HG02642 (cell line): ENCODE results near the gene RFXANK.
A peak's percentile ranks its signal among the peaks of the same experiment; 100 is the strongest.
"Not testable (repeated sequence)": the region's sequence is repeated elsewhere in the genome, so short reads cannot be mapped to it uniquely, and the experiment has no call there.

Source experiments
- ATAC-seq: cut with Tn5 transposase; IDR thresholded peaks from one replicate; pipeline ENCODE4 v1.9.1; 2021; ENCODE audit warnings: mild to moderate bottlenecking; ENCODE audit not compliant: unreplicated experiment, poor library complexity

RFXANK gene

GRCh38 chr19:19204181-19204580 lies 12.1 kb downstream of the RFXANK start:
- ATAC-seq, result no peak

GRCh38 chr19:19205416-19206410 lies 13.7 kb downstream of the RFXANK start:
- no peak for ATAC-seq

GRCh38 chr19:19206938-19207337 lies 14.9 kb downstream of the RFXANK start:
- no peak for ATAC-seq

- no peak for ATAC-seq
These were observed 15.8 kb downstream of the RFXANK start for GRCh38 chr19:19207637-19208572.

- ATAC-seq, result no peak
These were observed 17.3 kb downstream of the RFXANK start for GRCh38 chr19:19209372-19209771.

- no peak for ATAC-seq
These were observed 19.7 kb downstream of the RFXANK start, which contains the start of gene NCAN for GRCh38 chr19:19211499-19212420. Gene NCAN, plus strand, starts transcription at chr19:19211958. Its CDS starts 4,996 bp downstream, at chr19:19216954.

GRCh38 chr19:19212916-19213315 lies 20.9 kb downstream of the RFXANK start:
- ATAC-seq, result no peak

GRCh38 chr19:19213426-19214158 lies 21.5 kb downstream of the RFXANK start:
- ATAC-seq, result no peak

GRCh38 chr19:19214159-19214490 lies 22.1 kb downstream of the RFXANK start:
- ATAC-seq, result no peak

GRCh38 chr19:19214892-19215291 lies 22.8 kb downstream of the RFXANK start:
- no peak for ATAC-seq

- no peak for ATAC-seq
These were observed 23.7 kb downstream of the RFXANK start for GRCh38 chr19:19215792-19216191.

- no peak for ATAC-seq
These were observed 25.0 kb downstream of the RFXANK start for GRCh38 chr19:19217099-19217498.

GRCh38 chr19:19218911-19219310 lies 26.9 kb downstream of the RFXANK start:
- ATAC-seq, result no peak

GRCh38 chr19:19221000-19221399 lies 28.9 kb downstream of the RFXANK start:
- not testable (repeated sequence) for ATAC-seq

GRCh38 chr19:19223060-19223459 lies 31.0 kb downstream of the RFXANK start:
- ATAC-seq, result no peak

GRCh38 chr19:19223636-19224035 lies 31.6 kb downstream of the RFXANK start:
- no peak for ATAC-seq

GRCh38 chr19:19224150-19224851 lies 32.2 kb downstream of the RFXANK start:
- no peak for ATAC-seq

- peak; percentile 58 for ATAC-seq
These were observed 32.9 kb downstream of the RFXANK start for GRCh38 chr19:19224852-19225494.
